ENCODE measurements around the gene CMTM8.

CMTM8 gene

GRCh38 chr3:32246079-32246675 is 7.7 kb downstream of the CMTM8 start:
- Histone ChIP-seq H3K27ac (ENCODE audit: low read length) (no peak overlapping the region), H3K9me3 (ENCODE audit: insufficient read depth, low read length, severe bottlenecking) (no peaks in the 10 kb centered on the region), H3K4me3 (ENCODE audit: low read depth in 1 of 2, low read length in 2 of 2) (no peak overlapping the region), H3K36me3 (ENCODE audit: insufficient read depth, low read length) (no peaks in the 10 kb centered on the region), H3K9ac (ENCODE audit: low read depth, low read length) (no peak overlapping the region), H3K4me1 (ENCODE audit: insufficient read depth, low read length) (peaks cover 5% of the 10 kb centered on the region), H2AFZ (ENCODE audit: low read depth, low read length) (no peak overlapping the region), H3K4me2 (ENCODE audit: insufficient read depth, low read length) (no peak overlapping the region), H4K20me1 (ENCODE audit: insufficient read depth, low read length) (no peaks in the 10 kb centered on the region), H3K27me3 (ENCODE audit: insufficient read depth, low read length, poor library complexity) (no peaks in the 10 kb centered on the region), H3K79me2 (ENCODE audit: insufficient read depth, low read length) (peaks cover 6% of the 10 kb centered on the region)
- no peak for TF ChIP-seq EZH2 (IDR thresholded peaks at IDR 0.05; ENCODE audit: borderline replicate concordance, low read depth, low read length, severe bottlenecking)
- no peak for TF ChIP-seq CTCF (IDR thresholded peaks at IDR 0.05; ENCODE audit: borderline replicate concordance, extremely low read depth, low read length, poor library complexity, severe bottlenecking)
- ATAC-seq (ENCODE audit: insufficient read depth, low read depth), result no peak
- DNase-seq, result no peak

GRCh38 chr3:32249184-32249782 is 10.8 kb downstream of the CMTM8 start:
- DNase-seq, result no peak

GRCh38 chr3:32254268-32254667 is 15.8 kb downstream of the CMTM8 start:
- no peak overlapping the region for H3K9ac ChIP-seq (ENCODE audit: low read depth, low read length)

More at GRCh38 chr3:32249184-32249782, 10.8 kb downstream of the CMTM8 start:
- H3K9me3 ChIP-seq (ENCODE audit: insufficient read depth, low read length, severe bottlenecking), result peaks cover 6% of the 10 kb centered on the region
- H3K27me3 ChIP-seq (ENCODE audit: insufficient read depth, low read length, poor library complexity), result no peaks in the 10 kb centered on the region
- no peaks in the 10 kb centered on the region for H3K36me3 ChIP-seq (ENCODE audit: insufficient read depth, low read length)
- no peak overlapping the region for H2AFZ ChIP-seq (ENCODE audit: low read depth, low read length)
- H4K20me1 ChIP-seq (ENCODE audit: insufficient read depth, low read length), result no peaks in the 10 kb centered on the region
- H3K9ac ChIP-seq (ENCODE audit: low read depth, low read length), result no peak overlapping the region
- H3K4me1 ChIP-seq (ENCODE audit: insufficient read depth, low read length), result 0 out of 2 replicates have a peak, but pooled peaks cover 5% of the 10 kb centered on the region
- H3K79me2 ChIP-seq (ENCODE audit: insufficient read depth, low read length), result 0 out of 2 replicates have a peak, but pooled peaks cover 3% of the 10 kb centered on the region
- no peak overlapping the region for H3K4me2 ChIP-seq (ENCODE audit: insufficient read depth, low read length)
- no peak for ATAC-seq (ENCODE audit: insufficient read depth, low read depth)
- H3K4me3 ChIP-seq (ENCODE audit: low read depth in 1 of 2, low read length in 2 of 2), result no peak overlapping the region
- H3K27ac ChIP-seq (ENCODE audit: low read length), result no peak overlapping the region
- no peak for TF ChIP-seq CTCF (IDR thresholded peaks at IDR 0.05; ENCODE audit: borderline replicate concordance, extremely low read depth, low read length, poor library complexity, severe bottlenecking)
- no peak for TF ChIP-seq EZH2 (IDR thresholded peaks at IDR 0.05; ENCODE audit: borderline replicate concordance, low read depth, low read length, severe bottlenecking)

More at GRCh38 chr3:32254268-32254667, 15.8 kb downstream of the CMTM8 start:
- Histone ChIP-seq H3K27me3 (ENCODE audit: insufficient read depth, low read length, poor library complexity) (no peaks in the 10 kb centered on the region), H3K36me3 (ENCODE audit: insufficient read depth, low read length) (no peaks in the 10 kb centered on the region; the same call in 1 of the 2 replicates), H3K9me3 (ENCODE audit: insufficient read depth, low read length, severe bottlenecking) (peaks cover 11% of the 10 kb centered on the region), H3K4me3 (ENCODE audit: low read depth in 1 of 2, low read length in 2 of 2) (no peak overlapping the region), H3K4me1 (ENCODE audit: insufficient read depth, low read length) (peaks cover 24% of the 10 kb centered on the region), H3K79me2 (ENCODE audit: insufficient read depth, low read length) (0 out of 2 replicates have a peak, but pooled peaks cover 3% of the 10 kb centered on the region), H2AFZ (ENCODE audit: low read depth, low read length) (no peak overlapping the region), H4K20me1 (ENCODE audit: insufficient read depth, low read length) (no peaks in the 10 kb centered on the region), H3K4me2 (ENCODE audit: insufficient read depth, low read length) (no peak overlapping the region), H3K27ac (ENCODE audit: low read length) (no peak overlapping the region)
- no peak for ATAC-seq (ENCODE audit: insufficient read depth, low read depth)
- TF ChIP-seq EZH2 (IDR thresholded peaks at IDR 0.05; ENCODE audit: borderline replicate concordance, low read depth, low read length, severe bottlenecking) (no peak), CTCF (IDR thresholded peaks at IDR 0.05; ENCODE audit: borderline replicate concordance, extremely low read depth, low read length, poor library complexity, severe bottlenecking) (no peak)
- no peak for DNase-seq
